ENCODE results near the gene PLXNA4.

PLXNA4 gene

GRCh38 chr7:132245539-132245938, 330.7 kb downstream of the PLXNA4 start:
- H4K20me1 ChIP-seq (ENCODE audit: insufficient read depth, low read length) = no peaks in the 10 kb centered on the region
- no peak overlapping the region for H2AFZ ChIP-seq (ENCODE audit: low read depth, low read length)
- H3K36me3 ChIP-seq (replicated peaks; ENCODE audit: low read depth, low read length) = no peaks in the 10 kb centered on the region
- H3K27ac ChIP-seq (ENCODE audit: low read length) = no peak overlapping the region
- H3K4me1 ChIP-seq (ENCODE audit: low read length) = peaks cover 13% of the 10 kb centered on the region
- no peak overlapping the region for H3K9ac ChIP-seq (ENCODE audit: low read length)
- no peak overlapping the region for H3K4me2 ChIP-seq (ENCODE audit: low read length)
- H3K4me3 ChIP-seq (ENCODE audit: low read length) = no peak overlapping the region
- peaks cover 36% of the 10 kb centered on the region for H3K27me3 ChIP-seq (ENCODE audit: low read depth, low read length)
- H3K79me2 ChIP-seq (ENCODE audit: low read length) = no peaks in the 10 kb centered on the region
- no peaks in the 10 kb centered on the region for H3K9me3 ChIP-seq (ENCODE audit: insufficient read depth, low read length)
- TF ChIP-seq CTCF (IDR thresholded peaks at IDR 0.05; ENCODE audit: low read depth, low read length) = no peak
- TF ChIP-seq EZH2phosphoT487 (IDR thresholded peaks at IDR 0.05; ENCODE audit: low read depth) = no peak

GRCh38 chr7:132244903-132245480, 331.3 kb downstream of the PLXNA4 start:
- Histone ChIP-seq H3K4me2 (ENCODE audit: low read length) (no peak overlapping the region), H3K79me2 (ENCODE audit: low read length) (no peaks in the 10 kb centered on the region), H3K27me3 (ENCODE audit: low read depth, low read length) (peaks cover 32% of the 10 kb centered on the region), H3K27ac (ENCODE audit: low read length) (no peak overlapping the region), H3K4me1 (ENCODE audit: low read length) (peaks cover 14% of the 10 kb centered on the region), H3K36me3 (replicated peaks; ENCODE audit: low read depth, low read length) (no peaks in the 10 kb centered on the region), H3K4me3 (ENCODE audit: low read length) (no peak overlapping the region), H3K9ac (ENCODE audit: low read length) (no peak overlapping the region), H2AFZ (ENCODE audit: low read depth, low read length) (no peak overlapping the region), H4K20me1 (ENCODE audit: insufficient read depth, low read length) (no peaks in the 10 kb centered on the region), H3K9me3 (ENCODE audit: insufficient read depth, low read length) (no peaks in the 10 kb centered on the region)
- TF ChIP-seq CTCF (IDR thresholded peaks at IDR 0.05; ENCODE audit: low read depth, low read length) (no peak), EZH2phosphoT487 (IDR thresholded peaks at IDR 0.05; ENCODE audit: low read depth) (no peak)

GRCh38 chr7:132243463-132243862, 332.8 kb downstream of the PLXNA4 start:
- no peak for TF ChIP-seq EZH2phosphoT487 (IDR thresholded peaks at IDR 0.05; ENCODE audit: low read depth)
- TF ChIP-seq CTCF (IDR thresholded peaks at IDR 0.05; ENCODE audit: low read depth, low read length) = no peak
- peaks cover 29% of the 10 kb centered on the region for H3K27me3 ChIP-seq (ENCODE audit: low read depth, low read length)

GRCh38 chr7:132243051-132243450, 333.2 kb downstream of the PLXNA4 start:
- Histone ChIP-seq H3K4me1 (ENCODE audit: low read length) (peaks cover 14% of the 10 kb centered on the region), H4K20me1 (ENCODE audit: insufficient read depth, low read length) (no peaks in the 10 kb centered on the region)
- no peak for TF ChIP-seq EZH2phosphoT487 (IDR thresholded peaks at IDR 0.05; ENCODE audit: low read depth)
- no peak for TF ChIP-seq CTCF (IDR thresholded peaks at IDR 0.05; ENCODE audit: low read depth, low read length)

More at GRCh38 chr7:132243463-132243862, 332.8 kb downstream of the PLXNA4 start:
- Histone ChIP-seq H3K4me3 (ENCODE audit: low read length) (no peak overlapping the region), H3K4me1 (ENCODE audit: low read length) (peaks cover 14% of the 10 kb centered on the region), H3K36me3 (replicated peaks; ENCODE audit: low read depth, low read length) (no peaks in the 10 kb centered on the region), H3K27ac (ENCODE audit: low read length) (no peak overlapping the region), H4K20me1 (ENCODE audit: insufficient read depth, low read length) (no peaks in the 10 kb centered on the region), H2AFZ (ENCODE audit: low read depth, low read length) (no peak overlapping the region), H3K9ac (ENCODE audit: low read length) (no peak overlapping the region), H3K4me2 (ENCODE audit: low read length) (no peak overlapping the region), H3K79me2 (ENCODE audit: low read length) (no peaks in the 10 kb centered on the region), H3K9me3 (ENCODE audit: insufficient read depth, low read length) (no peaks in the 10 kb centered on the region)

More at GRCh38 chr7:132243051-132243450, 333.2 kb downstream of the PLXNA4 start:
- Histone ChIP-seq H3K9ac (ENCODE audit: low read length) (no peak overlapping the region), H3K36me3 (replicated peaks; ENCODE audit: low read depth, low read length) (no peaks in the 10 kb centered on the region), H3K27ac (ENCODE audit: low read length) (no peak overlapping the region), H2AFZ (ENCODE audit: low read depth, low read length) (no peak overlapping the region), H3K4me2 (ENCODE audit: low read length) (no peak overlapping the region), H3K9me3 (ENCODE audit: insufficient read depth, low read length) (no peaks in the 10 kb centered on the region), H3K27me3 (ENCODE audit: low read depth, low read length) (peaks cover 25% of the 10 kb centered on the region), H3K79me2 (ENCODE audit: low read length) (no peaks in the 10 kb centered on the region), H3K4me3 (ENCODE audit: low read length) (no peak overlapping the region)
